RPMI7951 (cell line): ENCODE results near the gene ASTN1. TPM values are rescaled to one million over a fixed set of nuclear protein-coding genes. Genes with fewer than 3 reads are reported as not detected.

ENCODE experiments used
- DNase-seq: peaks from one replicate; pipeline ENCODE4 v3.0.0-alpha.2; 2012; ENCODE audit warnings: low read depth
- total RNA-seq: library from RNA; depleted of rRNA; stranded (reverse); fragments of >200 nt; shearing (Covaris generic); gene quantifications from 2 replicates; pipeline ENCODE4 v1.2.3, GENCODE V29; 2014

ASTN1 gene
- total RNA-seq, 1 experiment from 2014 or later, result not detected

DNA sequence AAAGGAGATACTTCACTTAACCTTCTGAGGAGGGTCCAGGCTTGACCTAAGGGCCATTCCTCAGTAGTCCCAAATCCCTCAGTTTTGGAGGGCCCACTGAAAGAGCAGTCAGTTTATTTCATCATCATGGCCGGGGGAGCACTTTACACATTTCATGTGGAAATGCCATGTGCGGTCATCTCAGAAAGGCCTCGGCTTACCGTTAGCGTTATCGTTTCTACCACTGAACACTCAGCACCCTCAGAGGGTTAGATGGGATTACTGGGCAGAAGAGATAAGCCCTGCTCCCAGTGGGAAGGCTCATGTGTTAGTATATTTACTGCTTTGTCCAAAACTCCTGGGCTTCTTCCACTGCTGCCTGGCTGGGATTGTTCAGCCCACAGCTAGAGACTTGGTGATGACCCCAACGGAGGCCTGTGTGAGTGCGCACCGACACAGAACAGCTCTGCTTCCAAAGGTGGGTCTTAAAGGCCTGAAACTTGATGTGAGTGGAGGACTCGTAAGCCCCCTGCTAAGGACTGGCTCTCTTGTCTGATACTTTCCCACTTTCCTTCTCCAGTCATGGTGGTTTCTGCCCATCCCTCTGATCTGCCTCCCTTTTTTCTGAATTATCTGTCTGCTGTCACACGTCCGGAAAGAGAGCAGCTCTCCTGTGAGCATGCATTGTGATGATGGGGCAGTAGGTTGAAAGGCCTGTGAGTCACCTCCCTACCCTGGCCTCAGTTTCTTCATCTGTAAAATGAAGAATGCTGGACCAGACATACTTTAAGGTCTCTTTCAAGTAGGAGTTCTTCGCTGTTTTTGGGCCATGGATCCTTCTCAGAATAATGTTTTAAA lies 284.5 kb downstream of the ASTN1 start:
- no peak for DNase-seq

DNA sequence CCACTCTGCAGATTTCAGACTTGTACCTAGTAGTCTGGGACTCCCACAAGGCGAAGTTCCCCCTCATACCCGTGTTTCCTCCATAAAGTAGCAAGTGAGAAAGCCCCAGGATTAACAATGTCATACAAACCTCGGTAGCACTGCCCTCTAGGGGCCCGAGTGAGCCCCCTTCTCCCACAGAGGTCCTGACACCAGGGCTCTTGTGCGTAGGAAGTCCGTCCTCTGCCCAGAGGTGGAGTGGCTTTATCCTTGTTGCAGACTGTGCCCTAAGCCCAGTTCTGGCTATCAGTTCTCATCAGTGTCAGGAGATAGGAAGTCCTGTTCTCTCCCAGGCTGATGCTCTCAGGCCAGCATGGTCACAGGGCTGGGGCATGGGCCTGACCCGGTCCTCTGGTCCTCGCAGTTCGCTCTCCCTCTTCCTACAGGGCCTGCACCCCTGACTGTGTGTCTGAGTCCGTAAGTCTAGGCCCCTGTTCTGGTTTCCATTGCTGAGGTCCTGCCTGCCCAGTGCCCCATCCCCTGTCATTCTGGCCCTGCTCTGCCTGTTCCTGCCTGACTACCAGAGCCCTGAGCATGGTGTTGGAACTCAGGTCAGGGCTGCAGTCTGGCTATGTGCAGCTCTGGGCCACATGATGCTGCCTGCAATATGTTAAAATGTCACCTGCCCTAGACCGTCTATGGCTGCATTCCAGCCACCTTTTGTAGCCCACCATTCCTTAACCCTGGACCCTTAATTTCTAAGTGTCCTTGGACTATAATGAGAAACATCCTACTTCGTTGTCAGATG lies 285.6 kb downstream of the ASTN1 start:
- DNase-seq, result no peak

DNA sequence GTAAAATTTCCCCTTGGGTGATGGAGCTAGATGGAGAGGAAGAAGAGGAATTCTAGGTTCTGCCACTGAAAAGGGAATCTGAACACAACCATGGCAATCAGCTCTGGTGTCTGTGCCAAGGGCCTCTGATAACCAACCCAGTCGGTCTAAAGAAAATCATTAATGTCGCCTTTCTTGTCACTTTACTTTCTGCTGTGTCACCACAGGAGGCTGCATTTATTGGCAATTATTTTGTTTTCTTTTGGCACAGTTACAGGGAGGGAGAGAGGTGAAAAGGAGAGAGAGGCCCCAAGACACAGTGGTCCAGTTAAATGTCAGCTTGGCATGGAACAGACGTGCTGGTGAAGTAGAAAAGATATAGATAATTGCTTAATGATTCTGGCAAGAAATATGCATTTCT lies 287.0 kb downstream of the ASTN1 start:
- DNase-seq, result no peak

DNA sequence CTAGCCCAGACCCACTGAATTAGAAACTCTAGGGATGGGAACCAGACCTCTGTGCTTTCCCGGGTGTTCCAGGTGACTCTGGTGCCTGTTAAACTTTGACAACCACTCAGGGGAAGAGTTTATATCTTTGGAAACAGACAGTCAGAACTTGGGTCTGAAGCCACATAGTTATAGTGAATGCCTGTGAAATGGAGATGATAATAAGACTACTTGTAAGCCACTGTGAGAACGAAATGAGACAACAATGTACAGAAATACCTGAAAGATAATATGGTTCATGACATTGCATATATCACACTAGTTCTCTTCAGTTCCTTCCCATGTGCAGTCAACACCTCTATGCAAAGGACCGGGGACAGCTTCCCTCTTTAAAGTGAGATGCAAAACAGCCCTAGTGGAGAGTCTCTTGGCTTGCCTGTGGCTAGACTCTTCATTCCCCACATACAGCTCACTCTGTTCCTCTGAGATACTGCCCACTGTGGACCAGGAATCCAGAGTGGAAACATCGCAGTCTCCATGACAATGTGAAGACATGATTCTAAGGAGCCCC lies 287.5 kb downstream of the ASTN1 start:
- no peak for DNase-seq

DNA sequence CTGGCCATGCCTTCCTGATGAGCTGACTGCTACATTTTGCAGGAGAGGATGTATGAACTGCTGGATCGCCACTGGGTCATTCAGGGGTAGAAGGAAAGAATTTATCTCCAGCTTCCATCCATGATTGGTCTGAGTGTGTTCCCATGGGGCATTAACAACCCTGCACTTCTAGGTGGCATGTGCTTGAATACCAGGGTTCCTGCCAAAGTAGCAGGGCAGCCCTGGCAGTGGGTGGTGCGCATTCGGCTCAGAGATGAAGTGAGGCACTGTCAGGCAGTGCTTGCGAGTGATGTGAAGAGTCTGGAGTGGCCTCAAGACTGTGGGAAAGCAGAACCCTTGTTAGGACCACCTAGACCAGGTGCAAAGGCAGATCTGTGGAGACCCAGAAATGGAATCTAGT lies 294.9 kb downstream of the ASTN1 start:
- DNase-seq, result no peak

GRCh38 chr1:176866011-176866714 lies 298.3 kb downstream of the ASTN1 start:
- DNase-seq, result no peak

DNA sequence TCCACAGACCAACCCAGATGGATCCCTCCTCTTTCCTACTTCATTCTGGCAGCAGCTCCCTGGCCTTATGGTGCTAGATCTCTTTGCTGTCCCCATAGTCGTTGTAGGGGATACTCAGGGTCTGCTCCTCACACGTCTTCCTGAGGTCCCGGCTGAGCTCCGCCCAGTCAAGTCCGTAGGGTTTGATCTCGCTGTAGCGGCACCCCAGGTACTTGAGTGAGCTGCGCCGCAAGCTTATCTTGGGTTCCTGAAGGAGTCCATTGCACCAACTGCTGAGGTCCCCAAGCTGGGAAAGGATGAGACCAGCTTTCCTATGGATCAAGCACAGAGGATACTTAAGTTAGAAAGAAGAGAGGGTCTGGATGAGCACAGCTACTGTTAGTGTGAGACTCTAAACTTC lies 300.3 kb downstream of the ASTN1 start:
- no peak for DNase-seq

DNA sequence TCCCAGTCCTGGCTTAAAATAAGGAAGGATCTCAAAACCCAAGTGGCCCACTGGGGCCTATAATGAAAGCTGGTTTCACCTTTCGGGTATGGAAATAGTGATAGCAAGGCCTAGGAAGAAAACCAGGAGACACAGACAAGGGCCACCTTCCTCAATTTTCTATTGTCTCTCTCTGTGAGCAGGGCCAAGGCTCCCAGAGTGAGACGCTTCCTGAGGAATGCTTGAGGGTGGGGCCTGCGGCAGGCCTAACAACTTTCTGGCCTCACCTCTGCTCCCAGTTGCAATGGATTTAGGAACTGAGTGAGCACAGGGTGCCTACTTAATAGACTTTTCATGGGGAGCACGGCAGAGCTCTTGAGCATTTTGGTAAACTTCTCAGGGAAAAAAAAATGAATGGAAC lies 300.9 kb downstream of the ASTN1 start:
- no peak for DNase-seq

DNA sequence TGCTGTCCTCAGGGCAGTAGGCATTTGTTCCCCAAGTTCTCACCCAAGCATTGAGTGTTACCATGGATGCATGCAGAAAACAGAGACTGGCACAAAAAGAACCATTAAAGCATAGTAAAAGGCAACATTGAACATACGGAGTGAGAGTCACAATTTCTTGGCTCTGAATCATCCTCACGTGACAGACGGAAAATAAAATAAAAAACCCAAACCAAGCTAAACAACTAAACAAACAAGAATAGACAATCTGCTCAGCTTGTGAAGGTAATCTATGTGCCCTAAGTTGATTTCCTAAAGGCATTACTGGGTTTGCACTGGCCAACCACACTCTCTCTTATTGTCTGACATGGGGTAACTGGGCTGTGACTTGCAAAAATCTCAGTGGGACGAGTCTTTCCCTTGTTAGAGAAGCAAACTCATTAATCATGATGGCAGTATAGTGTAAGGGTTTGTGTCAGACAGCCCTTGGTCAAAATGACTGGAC lies 306.0 kb downstream of the ASTN1 start:
- DNase-seq, result peak; percentile 27

DNA sequence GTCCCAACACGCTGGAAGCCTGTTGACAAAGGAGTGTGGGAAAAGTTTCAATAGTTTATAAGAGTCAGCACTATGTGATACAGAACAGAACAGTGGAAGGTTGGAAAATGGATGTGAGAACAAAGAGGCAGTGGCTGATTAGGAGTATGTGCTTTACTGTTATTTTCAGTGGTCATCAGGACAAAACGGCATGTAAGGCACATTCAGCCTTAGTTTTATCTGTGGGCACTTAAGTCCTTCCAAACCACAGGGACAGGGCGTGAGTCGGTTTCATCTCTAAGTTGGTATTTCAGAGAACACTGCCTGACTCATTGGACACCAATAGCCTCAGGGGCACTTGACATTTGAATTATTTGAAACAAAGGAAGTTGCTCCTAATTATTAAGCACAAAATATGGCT lies 306.9 kb downstream of the ASTN1 start:
- peak; percentile 69 for DNase-seq

DNA sequence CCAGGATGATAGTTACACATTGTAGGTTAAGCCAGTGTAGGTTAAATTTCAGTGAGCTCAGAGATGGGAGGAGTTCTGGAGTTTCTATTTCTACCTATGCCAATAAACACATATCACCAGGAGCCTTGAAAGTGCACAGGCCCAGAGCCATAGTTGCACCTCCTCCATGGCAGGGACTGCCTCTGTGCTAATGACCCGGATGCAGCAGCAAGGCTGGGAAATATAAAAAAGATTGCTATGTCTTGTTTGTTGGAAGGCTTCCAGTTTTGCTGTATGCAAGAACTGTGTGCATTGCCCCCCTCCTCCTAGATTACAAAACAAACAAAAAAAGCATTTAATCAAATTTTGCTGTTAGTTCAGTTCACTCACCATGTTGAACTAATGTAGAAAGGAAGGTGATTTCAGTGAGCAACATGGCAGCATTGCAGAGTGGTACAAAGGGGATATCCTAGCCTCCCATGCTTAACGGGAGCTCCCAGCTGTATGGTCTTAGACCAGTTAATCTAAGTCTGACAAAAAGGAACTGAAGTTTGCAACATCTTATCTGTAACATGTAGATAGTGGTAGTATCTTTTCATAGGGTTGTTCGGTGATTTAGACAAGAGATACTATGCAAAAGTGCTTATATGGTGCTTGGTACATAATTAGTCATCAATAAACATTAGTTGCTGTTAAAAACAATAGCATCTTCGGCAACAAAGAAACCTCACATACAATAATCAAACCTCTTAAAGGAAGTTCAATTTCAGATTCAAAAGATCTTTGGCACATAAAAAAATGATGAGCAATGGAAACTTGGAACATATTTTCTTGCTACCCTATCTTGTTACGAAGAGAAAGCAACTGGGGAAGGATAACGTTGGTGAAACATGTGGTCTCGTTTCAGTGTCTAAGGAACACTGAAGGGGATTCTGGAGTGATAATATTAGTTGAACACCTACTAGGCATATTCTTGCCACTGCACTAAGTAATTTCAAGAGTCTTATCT lies 309.5 kb downstream of the ASTN1 start:
- DNase-seq, result no peak

- no peak for DNase-seq
Measured at GRCh38 chr1:176854121-176854520, 310.4 kb downstream of the ASTN1 start.

DNA sequence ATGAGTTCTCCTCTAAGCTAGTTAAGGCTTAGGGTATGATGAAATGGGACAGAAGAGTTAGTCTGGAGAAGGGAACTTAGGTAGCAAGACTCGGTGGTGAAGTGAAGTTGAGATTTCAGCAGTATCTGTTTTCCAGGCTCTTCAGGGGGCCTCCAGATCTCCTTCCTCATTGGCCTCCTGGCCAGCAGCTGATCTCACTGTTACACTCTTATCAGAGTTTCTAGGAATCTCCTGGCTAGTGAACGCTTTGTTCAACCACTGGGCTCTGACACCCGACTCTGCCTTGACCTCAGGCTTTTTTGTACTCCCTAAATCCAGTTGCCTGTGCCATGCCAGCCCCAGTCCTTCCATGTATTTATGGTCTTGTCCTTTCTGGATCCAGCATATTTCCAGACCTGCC lies 311.0 kb downstream of the ASTN1 start:
- DNase-seq, result no peak

GRCh38 chr1:176852124-176852523 lies 312.4 kb downstream of the ASTN1 start:
- DNase-seq, result no peak

DNA sequence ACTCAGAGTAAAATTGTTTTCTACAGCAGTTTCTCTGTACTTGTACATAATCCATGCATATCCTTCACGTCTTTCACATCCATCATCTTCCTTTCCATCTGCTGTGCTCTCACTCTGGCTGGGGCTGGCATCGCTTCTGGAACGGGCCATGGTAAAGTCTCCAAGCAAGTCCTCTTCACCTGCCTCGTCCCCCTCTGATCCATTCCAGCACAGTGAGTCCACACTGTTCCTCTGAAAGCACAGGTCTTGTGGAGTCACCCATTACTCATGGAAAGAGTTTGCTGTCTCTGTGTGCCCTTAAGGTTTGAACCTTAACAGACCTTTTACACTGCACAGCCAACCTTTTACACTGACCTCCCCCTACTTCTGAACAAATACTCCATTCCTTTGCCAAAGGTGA lies 313.6 kb downstream of the ASTN1 start:
- no peak for DNase-seq

DNA sequence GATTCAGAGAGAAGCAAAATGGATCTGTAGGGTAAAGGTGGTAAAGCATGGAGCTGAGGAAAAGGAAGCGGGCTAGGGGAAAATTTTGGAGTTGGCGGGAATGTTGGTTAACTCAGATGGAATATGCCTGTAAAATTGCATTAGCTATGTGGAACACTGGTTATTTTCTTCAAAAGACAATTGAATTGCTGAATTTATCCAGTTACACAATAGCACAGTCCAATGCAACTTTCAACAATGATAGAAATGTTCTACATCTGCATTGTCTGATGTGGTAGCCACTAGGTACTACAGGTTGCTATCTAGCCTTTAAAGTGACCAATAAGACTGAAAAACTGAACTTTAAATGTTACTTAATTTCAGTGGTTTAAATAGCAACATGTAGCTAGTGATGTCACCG lies 315.2 kb downstream of the ASTN1 start:
- DNase-seq, result no peak

DNA sequence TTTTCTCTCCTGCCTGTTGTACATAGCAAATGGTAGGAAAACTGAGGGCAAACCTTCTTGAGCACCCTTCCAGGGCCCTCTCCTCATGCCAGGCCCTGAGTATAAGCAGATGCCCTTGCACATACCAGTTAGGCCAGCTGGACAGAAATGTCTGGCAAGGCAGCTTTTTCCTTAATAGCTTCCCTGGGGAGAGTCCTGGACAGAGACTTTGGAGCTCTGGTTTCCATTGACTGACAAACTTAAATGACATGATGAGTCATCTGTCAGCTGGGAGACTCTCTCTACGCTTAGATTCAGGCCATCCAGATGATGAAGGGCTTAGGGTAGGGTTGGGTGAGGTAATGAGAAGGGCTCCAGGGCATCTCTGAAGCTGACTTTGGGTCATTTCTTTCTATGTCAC lies 317.5 kb downstream of the ASTN1 start:
- DNase-seq, result peak; percentile 35

- peak; percentile 32 for DNase-seq
Measured at GRCh38 chr1:176843352-176844297, 320.9 kb downstream of the ASTN1 start.

- no peak for DNase-seq
Measured at GRCh38 chr1:176841238-176841637, 323.3 kb downstream of the ASTN1 start.

DNA sequence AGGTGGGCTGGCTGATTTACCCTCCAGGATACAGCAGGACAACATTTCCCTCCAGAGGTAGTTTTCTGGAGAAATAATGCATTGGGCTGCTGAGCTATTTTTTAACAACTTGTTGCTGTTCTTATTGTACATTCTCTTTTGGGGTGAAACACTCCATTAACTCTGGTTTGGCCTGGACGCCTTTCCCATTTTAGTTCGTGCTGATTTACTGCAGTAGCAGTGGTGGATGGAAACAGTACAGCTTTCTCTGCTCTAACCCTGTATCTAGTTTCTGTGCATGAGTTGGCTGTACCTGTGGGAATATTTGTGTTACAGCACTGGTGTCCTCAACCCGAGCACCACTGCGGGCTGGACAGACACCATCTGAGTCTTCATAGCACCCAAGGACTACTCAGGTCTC lies 325.3 kb downstream of the ASTN1 start:
- no peak for DNase-seq
